GM21737 (cell line): ENCODE data around the gene STARD9.

ENCODE experiments used
- ATAC-seq: cut with Tn5 transposase; IDR thresholded peaks from one replicate; pipeline ENCODE4 v1.9.1; 2021; ENCODE audit warnings: mild to moderate bottlenecking, moderate library complexity; ENCODE audit not compliant: unreplicated experiment

STARD9 gene

GRCh38 chr15:42725331-42725903 is 150.0 kb downstream of the STARD9 start:
- ATAC-seq, result no peak

GRCh38 chr15:42726114-42726513 is 150.7 kb downstream of the STARD9 start:
- ATAC-seq, result no peak

- no peak for ATAC-seq
Observed at GRCh38 chr15:42727750-42728381, 152.5 kb downstream of the STARD9 start.

- ATAC-seq, result no peak
Observed at GRCh38 chr15:42728560-42728959, 153.2 kb downstream of the STARD9 start.

GRCh38 chr15:42728972-42729371 is 153.6 kb downstream of the STARD9 start:
- ATAC-seq, result no peak

- ATAC-seq, result no peak
Observed at GRCh38 chr15:42729409-42729808, 154.0 kb downstream of the STARD9 start.

GRCh38 chr15:42730135-42730534 is 154.7 kb downstream of the STARD9 start:
- ATAC-seq, result no peak

GRCh38 chr15:42730536-42730935 is 155.1 kb downstream of the STARD9 start:
- ATAC-seq, result no peak

GRCh38 chr15:42731461-42731860 is 156.1 kb downstream of the STARD9 start:
- ATAC-seq, result no peak

GRCh38 chr15:42732095-42732827 is 156.9 kb downstream of the STARD9 start:
- ATAC-seq, result no peak

- no peak for ATAC-seq
Observed at GRCh38 chr15:42733027-42733426, 157.6 kb downstream of the STARD9 start.

GRCh38 chr15:42734076-42734672 is 158.8 kb downstream of the STARD9 start:
- no peak for ATAC-seq

GRCh38 chr15:42735382-42736165 is 160.2 kb downstream of the STARD9 start:
- no peak for ATAC-seq

- no peak for ATAC-seq
Observed at GRCh38 chr15:42736178-42736792, 160.9 kb downstream of the STARD9 start.

GRCh38 chr15:42736793-42737528 is 161.6 kb downstream of the STARD9 start, which contains the start of gene CDAN1:
TSS of gene CDAN1 (minus strand) at chr15:42737128. CDS start at chr15:42737102, 26 bp downstream.
- ATAC-seq, result peak; percentile 86

GRCh38 chr15:42737529-42738328 is 162.3 kb downstream of the STARD9 start:
- ATAC-seq, result no peak

GRCh38 chr15:42741710-42742109 is 166.3 kb downstream of the STARD9 start:
- no peak for ATAC-seq

- no peak for ATAC-seq
Observed at GRCh38 chr15:42742149-42742548, 166.7 kb downstream of the STARD9 start.

- ATAC-seq, result no peak
Observed at GRCh38 chr15:42744195-42744594, 168.8 kb downstream of the STARD9 start.
